Neutrophil (primary cell): Measurements from ENCODE around the gene STAMBP.

ENCODE experiments used
- H3K27ac ChIP-seq: fragments of 200-600 bp; sonication (generic); 2 replicates; pipeline ENCODE4 v1.5.1; 2016; ENCODE audit warnings: mild to moderate bottlenecking, moderate library complexity
- H3K27me3 ChIP-seq: fragments of 200-600 bp; sonication (generic); 2 replicates; pipeline ENCODE4 v1.6.0; 2016; ENCODE audit warnings: mild to moderate bottlenecking
- H3K36me3 ChIP-seq: fragments of 200-600 bp; sonication (generic); 2 replicates; pipeline ENCODE4 v1.5.1; 2017
- H3K4me1 ChIP-seq, 2 experiments: fragments of 200-600 bp in 1 of 2; sonication (generic) in 1 of 2; 1 replicate in 1 of 2; 2 replicates in 1 of 2; pipeline versions ENCODE4 v1.5.1 to v1.6.1; 2013 to 2016; ENCODE audit warnings: low read depth in 1 of 2, low read length in 1 of 2, mild to moderate bottlenecking in 1 of 2, moderate library complexity in 1 of 2; ENCODE audit not compliant: control insufficient read depth in 1 of 2, insufficient read depth in 1 of 2
- H3K4me3 ChIP-seq, 2 experiments: fragments of 200-600 bp in 1 of 2; sonication (generic) in 1 of 2; 1 replicate in 1 of 2; 2 replicates in 1 of 2; pipeline ENCODE4 v1.5.1; 2013 to 2016; ENCODE audit warnings: low read depth in 1 of 2, low read length in 1 of 2, mild to moderate bottlenecking in 1 of 2, moderate library complexity in 1 of 2
- H3K9me3 ChIP-seq: fragments of 200-600 bp; sonication (generic); 2 replicates; pipeline ENCODE4 v1.5.1; 2016
- TF ChIP-seq, protein P1 (sequence below): fragments of 200-600 bp; sonication (generic); IDR thresholded peaks from 2 replicates; pipeline ENCODE4 v1.5.1; 2016; ENCODE audit warnings: antibody characterized with exemption

STAMBP gene

GRCh38 chr2:73914667-73915066 lies 85.9 kb downstream of the STAMBP start:
- Histone ChIP-seq H3K4me1 (no peaks in the 10 kb centered on the region), H3K27ac (no peak overlapping the region), H3K27me3 (no peaks in the 10 kb centered on the region), H3K36me3 (no peaks in the 10 kb centered on the region), H3K9me3 (no peaks in the 10 kb centered on the region), H3K4me3 (no peak overlapping the region)
- TF ChIP-seq, protein P1, sequence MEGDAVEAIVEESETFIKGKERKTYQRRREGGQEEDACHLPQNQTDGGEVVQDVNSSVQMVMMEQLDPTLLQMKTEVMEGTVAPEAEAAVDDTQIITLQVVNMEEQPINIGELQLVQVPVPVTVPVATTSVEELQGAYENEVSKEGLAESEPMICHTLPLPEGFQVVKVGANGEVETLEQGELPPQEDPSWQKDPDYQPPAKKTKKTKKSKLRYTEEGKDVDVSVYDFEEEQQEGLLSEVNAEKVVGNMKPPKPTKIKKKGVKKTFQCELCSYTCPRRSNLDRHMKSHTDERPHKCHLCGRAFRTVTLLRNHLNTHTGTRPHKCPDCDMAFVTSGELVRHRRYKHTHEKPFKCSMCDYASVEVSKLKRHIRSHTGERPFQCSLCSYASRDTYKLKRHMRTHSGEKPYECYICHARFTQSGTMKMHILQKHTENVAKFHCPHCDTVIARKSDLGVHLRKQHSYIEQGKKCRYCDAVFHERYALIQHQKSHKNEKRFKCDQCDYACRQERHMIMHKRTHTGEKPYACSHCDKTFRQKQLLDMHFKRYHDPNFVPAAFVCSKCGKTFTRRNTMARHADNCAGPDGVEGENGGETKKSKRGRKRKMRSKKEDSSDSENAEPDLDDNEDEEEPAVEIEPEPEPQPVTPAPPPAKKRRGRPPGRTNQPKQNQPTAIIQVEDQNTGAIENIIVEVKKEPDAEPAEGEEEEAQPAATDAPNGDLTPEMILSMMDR, result no peak

DNA sequence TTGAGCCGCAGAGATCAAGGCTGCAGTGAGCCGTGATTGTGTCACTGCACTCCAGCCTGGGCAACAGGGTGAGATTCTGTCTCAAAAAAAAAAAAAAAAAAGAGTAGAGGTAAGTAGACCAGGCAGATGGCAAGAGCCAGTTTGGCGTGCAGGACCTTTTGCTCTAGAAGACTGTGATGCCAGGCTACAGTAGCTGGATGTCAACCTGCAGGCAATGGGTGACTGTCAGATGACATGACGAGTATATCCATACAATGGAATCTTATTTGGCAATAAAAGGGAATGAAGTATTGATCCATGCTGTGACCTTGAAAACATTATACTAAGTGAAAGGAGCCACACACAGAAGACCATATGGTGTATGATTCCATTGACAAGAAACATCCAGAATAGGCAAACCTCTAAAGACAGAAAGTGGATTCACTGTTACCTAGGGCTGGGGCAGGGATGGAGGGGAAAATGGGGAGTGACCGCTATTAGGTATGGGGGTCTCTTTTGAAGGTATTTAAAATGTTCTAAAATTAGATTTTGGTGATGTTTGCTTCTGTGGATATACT lies 86.8 kb downstream of the STAMBP start:
- no peaks in the 10 kb centered on the region for H3K27me3 ChIP-seq
- H3K27ac ChIP-seq, result no peak overlapping the region
- H3K9me3 ChIP-seq, result no peaks in the 10 kb centered on the region
- H3K36me3 ChIP-seq, result no peaks in the 10 kb centered on the region
- H3K4me1 ChIP-seq, result no peaks in the 10 kb centered on the region
- TF ChIP-seq, protein P1, result no peak
- H3K4me3 ChIP-seq, result no peak overlapping the region

GRCh38 chr2:73916666-73917065 lies 87.9 kb downstream of the STAMBP start:
- TF ChIP-seq, protein P1, result no peak
- no peak overlapping the region for H3K4me3 ChIP-seq
- H3K27ac ChIP-seq, result no peak overlapping the region
- no peaks in the 10 kb centered on the region for H3K36me3 ChIP-seq
- H3K27me3 ChIP-seq, result no peaks in the 10 kb centered on the region
- H3K4me1 ChIP-seq, result peaks cover 5 to 7% of the 10 kb centered on the region in 2 experiments
- H3K9me3 ChIP-seq, result no peaks in the 10 kb centered on the region

- Histone ChIP-seq H3K27ac (no peak overlapping the region), H3K4me3 (no peak overlapping the region), H3K27me3 (no peaks in the 10 kb centered on the region), H3K9me3 (no peaks in the 10 kb centered on the region), H3K36me3 (no peaks in the 10 kb centered on the region), H3K4me1 (peaks cover 6 to 7% of the 10 kb centered on the region in 2 experiments)
- TF ChIP-seq, protein P1, result no peak
Observed at GRCh38 chr2:73917296-73917695, 88.5 kb downstream of the STAMBP start.

DNA sequence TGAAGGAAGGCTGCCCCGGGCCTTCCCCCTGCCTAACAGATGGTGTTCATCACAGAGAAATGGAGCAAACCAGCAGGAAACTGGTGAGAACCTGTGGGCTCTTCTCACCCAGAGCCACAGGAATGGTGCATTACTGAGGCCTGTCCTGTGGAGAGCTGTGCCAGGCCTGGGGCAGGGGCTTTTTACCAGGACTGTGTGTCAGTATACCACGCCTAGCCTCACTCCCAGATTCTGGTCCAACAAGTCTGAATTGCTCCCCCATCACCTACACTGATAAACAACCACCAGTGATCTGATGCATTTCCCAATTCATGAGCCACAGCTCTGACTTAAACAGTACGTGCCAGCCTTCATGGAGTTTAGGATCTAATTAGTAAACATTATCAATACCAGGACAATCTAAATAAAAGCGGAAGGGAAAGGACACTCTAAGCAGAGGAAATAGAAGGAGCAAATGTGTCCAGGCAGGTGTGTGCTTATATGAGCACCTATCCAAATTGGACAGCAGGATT lies 89.0 kb downstream of the STAMBP start:
- Histone ChIP-seq H3K36me3 (no peaks in the 10 kb centered on the region), H3K4me1 (peaks cover 10 to 12% of the 10 kb centered on the region in 2 experiments)
- TF ChIP-seq, protein P1, result no peak

More for the DNA sequence above, 89.0 kb downstream of the STAMBP start:
- no peaks in the 10 kb centered on the region for H3K9me3 ChIP-seq
- no peaks in the 10 kb centered on the region for H3K27me3 ChIP-seq
- H3K4me3 ChIP-seq, result no peak overlapping the region
- no peak overlapping the region for H3K27ac ChIP-seq
